HG03139 (cell line): ENCODE data around the gene KMT2D.
"Not testable (repeated sequence)": the region's sequence is repeated elsewhere in the genome, so short reads cannot be mapped to it uniquely, and the experiment has no call there.

Experiments
- ATAC-seq: cut with Tn5 transposase; IDR thresholded peaks from one replicate; pipeline ENCODE4 v1.9.1; 2021; ENCODE audit not compliant: unreplicated experiment

The KMT2D gene

DNA sequence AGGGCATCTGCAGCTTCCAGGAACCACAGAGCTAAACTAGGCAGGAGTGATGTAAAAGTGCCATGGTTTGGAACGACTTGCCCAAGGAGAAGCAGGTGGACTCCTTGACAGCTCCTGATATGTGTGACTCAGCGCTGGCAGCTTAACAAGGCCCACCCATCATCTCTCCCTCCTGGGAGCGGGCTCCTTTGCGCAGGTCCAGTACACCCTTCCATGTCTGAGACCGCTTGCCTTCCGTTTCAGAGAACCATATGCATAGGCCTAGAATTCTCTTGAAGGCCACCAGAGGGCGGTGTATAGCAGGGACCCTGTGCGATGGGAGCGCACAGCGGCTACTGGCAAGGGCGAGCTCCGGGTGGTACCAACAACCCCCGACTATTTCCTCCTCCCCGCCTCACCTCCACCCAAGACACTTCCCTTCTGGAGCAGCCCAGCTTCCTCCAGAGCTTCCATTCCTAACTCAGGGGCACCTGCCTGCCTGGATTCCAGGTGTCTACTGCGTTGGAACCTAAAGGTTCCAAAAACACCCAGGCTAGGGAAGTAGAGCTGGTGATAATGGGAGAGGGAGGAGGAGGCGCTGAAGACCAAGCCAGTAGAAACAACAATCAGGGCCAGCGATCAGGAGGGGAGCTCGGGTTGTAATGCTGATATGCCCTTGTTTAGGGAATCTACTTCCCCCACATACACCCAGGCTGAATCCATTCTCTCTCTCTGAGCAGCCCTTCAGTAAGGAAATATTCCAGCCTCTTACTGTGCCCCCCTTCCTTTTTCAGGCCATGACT is 27.7 kb upstream of the KMT2D start:
- ATAC-seq = peak; percentile 78

DNA sequence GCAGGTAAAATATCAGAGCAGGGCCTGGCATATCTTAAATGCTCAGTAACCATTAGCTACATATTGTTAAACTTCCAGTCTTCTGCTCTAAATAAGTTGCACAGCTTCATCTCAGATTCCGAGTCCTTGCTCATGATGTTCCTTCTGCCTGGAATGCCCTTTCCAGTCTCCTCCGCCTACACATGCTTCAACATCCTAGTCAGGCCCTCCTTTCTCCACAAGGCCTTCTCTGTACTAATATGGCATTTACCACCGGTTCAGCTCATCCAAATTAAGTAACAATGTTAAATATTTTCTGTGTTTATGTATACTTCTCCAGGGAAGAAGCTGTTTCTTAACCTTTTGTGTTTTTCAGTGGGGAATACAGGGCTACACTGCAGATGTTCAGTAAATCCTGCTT is 25.5 kb upstream of the KMT2D start:
- no peak for ATAC-seq

DNA sequence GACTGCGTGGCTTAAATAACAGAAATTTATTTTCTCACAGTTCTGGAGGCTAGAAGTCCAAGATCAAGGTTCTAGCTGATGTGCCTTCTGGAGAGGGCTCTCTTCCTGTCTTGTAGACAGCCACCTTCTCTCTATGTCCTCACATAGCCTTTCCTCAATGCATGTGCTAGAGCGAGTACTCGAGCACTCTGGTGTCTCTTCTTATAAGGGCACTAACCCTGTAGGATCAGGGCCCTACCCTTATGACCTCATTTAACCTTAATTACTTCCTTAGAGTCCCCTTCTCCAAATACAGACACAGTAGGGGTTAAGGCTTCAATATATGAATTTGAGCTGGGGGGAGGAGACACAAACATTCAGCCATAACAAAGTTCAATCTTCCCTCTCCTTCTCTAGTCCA is 23.8 kb upstream of the KMT2D start:
- no peak for ATAC-seq

DNA sequence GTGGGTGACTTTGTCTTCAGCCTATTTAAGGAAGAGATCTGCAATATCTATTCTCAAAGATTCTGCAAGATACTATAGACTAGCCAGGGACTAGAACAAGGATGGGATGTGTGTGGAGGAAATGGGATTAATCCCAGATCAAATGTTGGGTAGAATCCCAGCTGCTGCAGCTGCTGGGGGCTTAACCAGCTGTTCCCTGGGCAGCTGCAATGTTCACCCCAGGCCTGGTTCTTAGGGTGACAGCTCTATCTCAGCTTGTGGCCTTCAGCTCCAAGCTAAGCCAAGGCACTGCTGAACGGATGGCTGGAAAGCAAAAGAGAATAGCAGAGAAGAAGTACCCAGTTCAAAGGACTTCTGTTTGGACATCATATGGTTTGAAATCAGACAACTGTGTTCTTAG is 19.2 kb upstream of the KMT2D start:
- no peak for ATAC-seq

DNA sequence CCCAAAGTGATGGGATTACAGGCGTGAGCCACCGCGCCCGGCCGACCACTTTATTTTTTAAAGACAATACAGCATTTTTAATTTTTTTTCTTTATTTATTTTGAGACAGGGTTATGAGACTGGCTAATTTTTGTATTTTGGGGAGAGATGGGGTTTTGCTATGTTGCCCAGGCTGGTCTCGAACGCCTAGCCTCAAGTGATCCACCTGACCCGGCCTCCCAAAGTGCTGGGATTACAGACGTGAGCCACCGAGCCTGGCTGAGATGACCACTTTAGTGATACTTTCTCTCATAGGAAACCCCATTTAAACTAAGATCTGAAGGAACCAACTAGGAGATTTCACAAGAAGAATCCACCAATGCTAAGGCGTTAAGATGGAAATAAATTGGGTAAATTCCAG is 10.4 kb upstream of the KMT2D start:
- ATAC-seq = no peak

DNA sequence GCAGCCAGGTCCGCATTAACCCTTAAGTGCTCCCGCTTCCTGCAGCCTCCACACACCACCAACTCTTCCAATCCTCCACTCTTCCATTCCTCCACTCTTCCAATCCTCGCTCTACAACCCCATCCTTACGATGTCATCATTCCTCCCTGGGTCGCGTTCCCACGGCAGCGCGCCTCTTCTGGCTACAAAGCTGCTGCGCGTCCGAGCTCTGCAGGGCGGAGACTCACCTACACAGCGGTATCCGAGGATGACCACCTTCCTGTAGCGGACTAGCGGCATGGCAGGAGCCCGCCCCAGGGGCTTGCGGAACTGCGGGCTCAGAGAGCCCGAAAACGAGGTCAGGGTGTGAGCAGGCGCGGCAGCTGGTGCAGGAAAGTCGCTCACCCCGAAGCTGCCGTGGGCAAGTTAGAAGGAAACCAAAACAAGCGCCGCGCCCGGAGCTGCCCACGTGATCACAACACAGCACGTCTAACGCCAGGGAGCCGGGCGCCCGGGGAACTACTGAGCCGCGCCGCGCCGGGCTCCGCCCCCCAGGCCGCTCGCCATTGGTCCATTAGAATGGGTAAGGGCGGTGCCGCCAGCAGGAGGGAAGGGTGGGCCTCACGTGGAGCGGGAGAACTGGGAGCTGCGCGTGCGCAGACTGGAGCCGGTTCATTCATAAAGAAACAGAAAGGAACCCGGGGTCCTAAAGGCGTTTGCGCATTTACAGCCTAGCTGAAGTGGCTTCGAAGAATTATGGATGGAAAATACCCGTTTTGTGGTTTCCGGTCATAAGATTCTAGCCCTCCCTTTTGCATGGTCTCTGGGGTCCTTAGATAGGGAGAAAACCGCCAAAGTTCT is 9.1 kb upstream of the KMT2D start, which contains the start of gene RHEBL1:
TSS of gene RHEBL1 (minus strand) at position 473 of the 840 bp plus-strand sequence. CDS start at position 279, 194 bp downstream.
- ATAC-seq = peak; percentile 96

DNA sequence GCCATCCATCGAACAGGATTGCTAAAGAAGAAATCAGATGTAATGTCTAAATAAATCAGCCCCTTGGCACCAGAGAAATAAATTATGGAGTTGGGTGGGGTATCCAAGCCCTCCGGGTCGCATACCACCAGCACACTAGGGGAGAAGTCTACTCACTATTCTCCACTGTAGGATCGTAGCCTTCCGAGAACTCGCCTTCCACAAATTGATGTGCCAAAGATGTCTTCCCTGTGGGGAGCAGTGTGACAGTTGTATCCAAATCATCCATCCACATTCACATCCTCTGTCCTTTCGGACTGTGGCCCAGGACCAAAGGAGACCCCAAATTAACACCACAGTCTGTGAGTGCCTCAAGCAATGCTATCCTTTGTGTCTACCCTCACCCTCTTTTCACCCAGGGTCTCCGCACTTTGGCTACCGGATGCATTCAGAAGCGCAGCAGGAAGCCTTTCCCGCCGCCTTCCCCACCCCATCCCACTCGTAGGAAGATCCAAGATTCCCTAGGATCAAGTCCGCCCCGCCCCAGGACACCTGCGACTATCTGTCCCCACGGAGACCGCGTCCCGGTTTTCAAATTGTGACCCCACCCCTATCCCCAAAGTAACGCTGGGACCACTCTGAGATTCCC is 8.4 kb upstream of the KMT2D start:
- no peak for ATAC-seq

DNA sequence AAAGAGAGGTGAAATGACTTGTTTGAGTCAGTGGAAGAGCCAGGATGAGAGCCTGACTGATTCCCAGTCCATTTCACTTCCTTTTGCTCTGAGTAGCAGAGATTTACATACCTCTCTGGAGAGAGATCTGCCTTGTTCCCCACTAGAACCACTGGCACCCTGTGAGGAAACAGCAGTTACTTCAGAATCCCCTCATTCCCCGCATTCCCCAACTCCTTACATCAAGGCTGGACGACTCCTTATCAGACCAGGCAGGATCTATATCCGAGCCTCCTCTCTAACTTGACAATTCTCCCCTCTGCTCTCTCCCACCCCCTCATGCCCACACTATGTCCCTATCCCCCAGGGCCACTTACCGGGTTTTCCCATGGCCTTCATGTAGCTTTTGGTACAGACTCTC is 5.5 kb upstream of the KMT2D start:
- no peak for ATAC-seq

DNA sequence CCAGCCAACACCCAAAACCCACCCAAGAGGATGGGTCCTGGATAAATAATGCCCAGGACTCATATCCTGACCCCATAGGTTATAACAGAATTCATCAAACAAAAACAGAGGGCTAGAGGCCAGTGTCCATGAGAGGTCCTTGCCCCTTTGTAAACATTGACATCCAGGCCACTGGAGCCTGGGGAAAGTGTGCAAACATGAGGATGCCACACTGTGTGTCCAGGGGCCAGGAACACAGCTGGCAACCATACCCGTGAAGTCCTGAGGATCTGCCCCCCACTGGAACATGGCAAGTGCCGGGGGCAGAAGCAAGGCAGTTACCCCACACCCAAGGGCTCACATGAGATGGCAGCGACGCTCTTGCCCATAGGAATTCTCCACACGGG is 4.2 kb upstream of the KMT2D start:
- no peak for ATAC-seq

DNA sequence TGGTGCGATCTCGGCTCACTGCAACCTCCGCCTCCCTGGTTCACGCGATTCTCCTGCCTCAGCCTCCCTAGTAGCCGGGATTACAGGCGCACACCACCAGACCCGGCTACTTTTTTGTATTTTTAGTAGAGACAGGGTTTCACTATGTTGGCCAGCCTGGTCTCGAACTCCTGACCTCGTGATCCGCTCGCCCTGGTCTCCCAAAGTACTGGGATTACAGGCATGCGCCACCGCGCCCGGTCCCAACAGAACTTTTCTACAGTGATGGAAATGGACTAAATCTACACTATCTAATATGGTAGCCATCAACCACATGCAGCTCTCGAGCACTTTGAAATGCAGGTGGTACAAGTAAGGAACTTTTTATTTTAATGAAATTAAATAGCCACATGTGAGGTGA is 1.3 kb upstream of the KMT2D start:
- ATAC-seq = not testable (repeated sequence)

DNA sequence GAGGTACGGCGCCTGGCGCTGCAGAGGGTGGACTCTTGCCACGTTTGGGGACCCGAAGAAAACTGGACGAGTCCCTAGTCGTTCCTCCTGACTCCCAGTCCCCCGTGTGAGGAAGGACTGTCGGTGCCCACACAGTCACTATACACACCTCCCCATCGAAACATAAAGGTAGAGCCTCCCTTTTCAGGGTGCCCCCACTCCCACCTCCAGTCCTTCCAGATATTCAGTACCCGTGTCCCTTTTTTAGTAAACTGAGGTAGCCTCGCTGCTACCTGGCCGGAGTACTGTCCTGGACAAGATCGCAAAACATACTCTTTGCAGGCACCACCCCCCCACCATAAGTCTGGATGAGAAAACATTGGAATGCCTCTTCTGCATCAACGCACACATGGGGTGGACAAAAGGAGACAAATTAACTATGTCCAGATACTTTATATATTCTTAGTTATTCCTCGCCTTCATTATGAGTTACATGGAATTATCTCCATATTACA is 610 bp upstream of the KMT2D start:
- ATAC-seq = no peak

DNA sequence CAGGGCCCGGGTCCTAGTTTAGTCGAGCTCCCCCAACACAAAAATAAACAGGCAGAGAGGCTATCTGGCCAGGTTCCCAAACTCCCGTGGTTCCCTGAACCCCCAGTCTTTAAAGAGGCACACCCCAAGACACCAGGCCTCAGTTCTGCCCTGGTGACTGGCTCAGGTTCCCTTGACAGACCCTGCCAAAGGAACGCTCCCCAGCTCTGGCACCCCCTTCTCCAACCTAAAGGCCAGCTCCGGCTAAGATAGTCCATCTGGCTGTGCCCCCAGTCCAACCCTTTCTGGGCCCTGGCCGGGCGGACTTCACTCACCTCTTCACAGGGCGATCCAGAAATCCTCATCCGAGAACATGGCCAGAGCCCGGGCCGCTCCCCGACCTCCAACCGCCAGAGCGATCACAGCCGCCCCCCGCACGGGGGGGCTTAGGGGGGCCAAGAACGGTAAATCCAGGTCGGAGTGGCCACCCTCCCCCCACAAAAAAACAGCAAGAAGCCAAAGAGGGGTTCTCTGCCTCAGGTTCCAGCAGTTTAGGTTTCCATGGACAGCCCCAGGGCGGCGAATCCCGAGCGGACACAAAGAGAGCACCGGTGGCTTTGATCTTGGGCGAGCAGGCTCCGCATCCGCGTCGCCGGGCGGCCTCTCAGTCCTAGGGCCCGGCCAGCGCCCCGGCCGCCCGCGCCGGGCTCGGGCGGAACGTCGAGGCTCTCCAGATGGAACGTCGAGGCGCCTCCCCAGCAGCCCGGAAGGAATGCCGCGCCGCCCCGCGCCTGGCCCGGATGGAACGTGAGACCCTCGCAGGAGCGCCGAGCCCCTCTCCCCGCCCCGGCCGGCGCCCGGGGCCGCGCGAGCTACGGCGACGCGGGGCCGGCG is 1.1 kb downstream of the KMT2D start:
- ATAC-seq = no peak

DNA sequence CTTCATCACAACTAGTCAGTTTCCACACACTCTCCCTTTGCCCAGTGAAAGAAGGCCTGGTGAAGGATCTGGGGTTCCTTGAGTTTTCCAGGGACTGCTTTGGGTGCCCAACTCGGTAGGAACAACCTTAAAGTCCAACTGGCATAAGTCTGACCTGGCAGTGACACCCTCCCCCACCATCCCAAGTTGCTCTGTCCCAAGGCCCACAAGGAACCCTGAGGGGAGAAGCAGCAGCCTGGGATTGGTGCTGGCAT is 1.6 kb downstream of the KMT2D start:
- no peak for ATAC-seq

DNA sequence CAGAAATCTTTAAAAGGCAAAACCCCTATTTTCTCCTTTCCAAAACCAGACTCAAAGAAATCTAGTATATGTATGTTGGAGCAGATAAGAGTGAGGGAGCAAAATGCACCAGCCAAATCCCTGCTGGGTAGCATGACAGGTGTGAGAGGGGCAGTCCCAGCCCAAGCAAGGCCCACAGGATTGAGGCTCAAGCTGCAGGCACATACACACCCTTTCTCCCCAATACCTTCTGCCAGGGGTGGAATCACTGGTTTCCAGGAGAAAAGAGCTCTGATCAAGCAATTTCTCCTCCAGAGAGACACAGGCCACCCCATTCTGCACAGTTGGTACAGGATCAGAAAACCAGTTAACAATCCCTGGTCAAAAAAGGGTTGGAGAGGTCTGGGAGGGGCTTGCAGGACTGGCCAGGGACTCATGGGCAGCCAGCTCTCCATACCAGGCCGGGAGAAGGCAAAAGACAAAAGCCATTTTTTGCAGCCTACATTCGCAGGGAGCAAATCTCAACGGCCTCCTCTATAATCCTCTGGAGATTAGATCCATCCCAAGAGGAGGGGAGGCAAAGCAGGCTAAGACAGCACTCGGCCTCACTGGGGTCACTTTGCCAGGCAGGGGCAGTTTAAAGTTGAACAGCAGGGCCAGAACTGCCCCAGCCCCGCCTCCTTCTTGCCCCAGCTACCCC is 2.1 kb downstream of the KMT2D start:
- ATAC-seq = no peak

DNA sequence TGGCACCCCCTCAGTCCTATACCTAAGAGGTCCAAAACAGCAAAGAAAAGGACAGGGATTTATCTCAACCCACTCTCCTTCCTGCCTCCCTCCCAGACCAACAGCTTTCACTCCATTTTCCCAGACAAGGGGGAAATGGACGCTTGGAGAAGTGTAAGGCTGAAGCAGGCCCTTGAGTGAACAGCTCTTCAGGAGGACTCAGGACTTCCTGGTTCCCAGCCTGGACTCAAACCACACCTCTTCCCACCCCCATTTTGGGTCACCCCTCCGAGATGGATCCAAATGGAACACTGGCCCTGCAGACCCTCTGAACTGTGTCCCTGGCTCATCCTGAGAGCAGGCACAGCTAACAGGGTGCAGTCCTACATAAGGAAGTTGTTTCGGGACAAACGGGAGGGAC is 2.7 kb downstream of the KMT2D start:
- no peak for ATAC-seq

DNA sequence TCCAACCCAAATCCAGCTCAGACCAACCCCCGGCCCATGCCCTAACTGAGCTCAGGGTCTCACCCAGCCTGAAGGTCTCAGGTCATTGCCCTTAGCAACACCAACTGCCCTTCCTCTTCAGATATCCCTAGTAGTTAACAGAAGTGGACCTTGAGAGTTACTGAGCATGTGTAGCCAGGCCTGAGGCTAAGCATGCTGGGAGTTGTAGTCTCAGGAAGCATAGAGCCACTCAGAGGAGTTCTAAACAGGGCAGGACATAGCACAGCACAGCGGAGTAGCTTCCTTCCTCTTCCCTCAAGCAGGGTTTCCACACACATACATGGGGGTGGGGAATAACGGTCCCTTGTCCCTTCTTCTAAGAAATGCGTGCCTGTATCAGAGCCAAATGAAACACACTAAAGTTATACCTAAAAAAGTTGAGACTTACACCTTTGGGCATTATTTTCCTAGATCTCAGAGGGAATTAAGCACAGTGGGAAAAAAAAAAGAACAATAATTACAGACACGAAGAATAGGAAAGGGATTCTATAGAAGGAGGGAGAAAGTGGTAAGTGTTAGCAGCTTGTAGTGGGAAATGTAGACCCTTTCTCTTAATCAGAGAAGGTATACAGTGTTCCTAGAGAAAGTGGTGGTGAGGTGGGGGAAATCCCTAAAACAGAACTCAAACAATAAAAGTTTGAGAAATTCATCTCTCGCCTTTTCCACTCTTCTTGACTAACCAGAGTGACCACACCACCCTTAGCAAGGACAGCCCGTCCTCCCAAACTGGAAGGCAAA is 4.4 kb downstream of the KMT2D start:
- peak; percentile 59 for ATAC-seq

DNA sequence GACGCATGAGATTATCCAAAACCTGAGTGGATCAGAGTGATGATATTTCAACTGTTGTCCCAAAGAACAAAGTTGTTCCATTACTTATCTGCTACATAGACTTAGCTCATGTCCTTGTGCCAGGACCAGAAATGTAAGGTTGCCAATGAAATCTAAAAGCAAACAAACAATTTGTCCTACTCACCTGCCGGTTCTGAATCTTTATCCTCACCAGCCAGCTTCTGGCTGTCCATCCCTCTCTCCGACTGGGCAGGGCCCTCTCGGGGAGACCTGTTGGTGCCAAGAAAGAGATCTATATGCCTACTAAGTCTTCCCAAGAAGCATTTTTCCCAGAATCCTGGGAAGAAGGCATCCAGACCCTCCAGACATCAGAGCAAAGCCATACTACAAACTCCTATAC is 5.5 kb downstream of the KMT2D start:
- ATAC-seq = no peak

DNA sequence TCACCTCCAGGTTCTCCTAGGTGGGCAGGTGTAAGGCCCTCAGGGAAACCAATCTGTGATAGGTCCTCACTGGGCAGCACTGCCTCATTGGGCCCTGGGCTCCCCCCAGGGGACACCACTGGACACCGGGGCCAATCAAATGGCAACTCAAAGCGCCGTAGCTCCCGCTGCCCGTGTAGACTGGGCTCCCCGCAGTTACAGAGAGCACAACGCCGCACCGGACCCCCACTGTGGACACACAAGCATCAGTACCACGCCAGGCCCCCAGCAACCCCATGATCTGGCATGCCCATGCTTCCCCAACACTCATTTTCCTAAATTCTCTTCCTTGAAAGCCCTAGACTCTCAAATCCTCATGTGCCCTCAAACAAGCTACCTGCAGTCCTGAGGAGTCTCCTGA is 6.1 kb downstream of the KMT2D start:
- no peak for ATAC-seq

DNA sequence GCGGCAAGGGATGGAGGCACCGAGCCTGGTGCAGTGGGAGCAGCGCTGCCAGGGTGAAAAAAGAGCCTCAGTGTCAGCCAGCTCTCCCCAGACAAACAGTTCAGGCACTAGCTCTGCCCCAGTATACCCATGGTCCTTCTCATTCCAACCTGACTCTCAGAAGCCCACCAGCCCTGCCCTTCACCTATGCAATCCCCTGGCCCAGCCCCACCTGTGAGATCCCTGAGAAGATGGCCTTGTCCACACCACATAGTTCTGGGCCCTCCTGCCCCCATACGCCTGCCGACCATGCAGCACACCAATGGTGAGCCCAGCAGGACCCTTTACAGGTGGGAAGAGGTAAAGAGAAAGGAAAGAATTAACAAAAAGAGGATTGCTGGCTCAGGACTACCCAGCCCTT is 6.5 kb downstream of the KMT2D start:
- no peak for ATAC-seq
